ENCODE measurements around the gene ZAR1L.
"Not testable (repeated sequence)": the region's sequence is repeated elsewhere in the genome, so short reads cannot be mapped to it uniquely, and the experiment has no call there.

Gene ZAR1L, protein sequence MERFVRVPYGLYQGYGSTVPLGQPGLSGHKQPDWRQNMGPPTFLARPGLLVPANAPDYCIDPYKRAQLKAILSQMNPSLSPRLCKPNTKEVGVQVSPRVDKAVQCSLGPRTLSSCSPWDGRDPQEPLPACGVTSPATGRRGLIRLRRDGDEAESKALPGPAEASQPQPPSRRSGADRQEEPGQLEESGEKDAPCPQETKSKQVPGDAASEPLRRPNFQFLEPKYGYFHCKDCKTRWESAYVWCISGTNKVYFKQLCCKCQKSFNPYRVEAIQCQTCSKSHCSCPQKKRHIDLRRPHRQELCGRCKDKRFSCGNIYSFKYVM

DNA sequence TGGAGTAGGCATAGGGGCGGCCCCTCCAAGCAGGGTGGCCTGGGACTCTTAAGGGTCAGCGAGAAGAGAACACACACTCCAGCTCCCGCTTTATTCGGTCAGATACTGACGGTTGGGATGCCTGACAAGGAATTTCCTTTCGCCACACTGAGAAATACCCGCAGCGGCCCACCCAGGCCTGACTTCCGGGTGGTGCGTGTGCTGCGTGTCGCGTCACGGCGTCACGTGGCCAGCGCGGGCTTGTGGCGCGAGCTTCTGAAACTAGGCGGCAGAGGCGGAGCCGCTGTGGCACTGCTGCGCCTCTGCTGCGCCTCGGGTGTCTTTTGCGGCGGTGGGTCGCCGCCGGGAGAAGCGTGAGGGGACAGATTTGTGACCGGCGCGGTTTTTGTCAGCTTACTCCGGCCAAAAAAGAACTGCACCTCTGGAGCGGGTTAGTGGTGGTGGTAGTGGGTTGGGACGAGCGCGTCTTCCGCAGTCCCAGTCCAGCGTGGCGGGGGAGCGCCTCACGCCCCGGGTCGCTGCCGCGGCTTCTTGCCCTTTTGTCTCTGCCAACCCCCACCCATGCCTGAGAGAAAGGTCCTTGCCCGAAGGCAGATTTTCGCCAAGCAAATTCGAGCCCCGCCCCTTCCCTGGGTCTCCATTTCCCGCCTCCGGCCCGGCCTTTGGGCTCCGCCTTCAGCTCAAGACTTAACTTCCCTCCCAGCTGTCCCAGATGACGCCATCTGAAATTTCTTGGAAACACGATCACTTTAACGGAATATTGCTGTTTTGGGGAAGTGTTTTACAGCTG lies at the start of gene ZAR1L, which contains the start of gene BRCA2:
ZAR1L (minus strand) TSS at position 126 of the 790 bp plus-strand sequence. CDS start 3,438 bp downstream, outside the sequence.
BRCA2 (plus strand) TSS at position 271 of the 790 bp plus-strand sequence. CDS start 953 bp downstream, outside the sequence.
- DNase-seq, result no peak

DNA sequence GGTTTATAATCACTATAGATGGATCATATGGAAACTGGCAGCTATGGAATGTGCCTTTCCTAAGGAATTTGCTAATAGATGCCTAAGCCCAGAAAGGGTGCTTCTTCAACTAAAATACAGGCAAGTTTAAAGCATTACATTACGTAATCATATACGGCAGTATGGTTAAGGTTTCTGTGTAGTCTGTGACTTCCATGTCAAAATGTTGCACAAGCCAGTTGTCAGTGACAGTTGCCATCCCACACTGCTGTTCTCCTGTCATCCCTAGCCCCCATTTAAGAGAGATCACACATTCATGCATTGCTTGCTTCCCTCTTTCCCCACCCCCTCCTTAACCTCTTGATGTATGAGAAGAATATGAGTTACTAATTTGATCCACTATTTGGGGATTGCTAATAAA lies 47.4 kb upstream of the ZAR1L start:
- no peak for DNase-seq

DNA sequence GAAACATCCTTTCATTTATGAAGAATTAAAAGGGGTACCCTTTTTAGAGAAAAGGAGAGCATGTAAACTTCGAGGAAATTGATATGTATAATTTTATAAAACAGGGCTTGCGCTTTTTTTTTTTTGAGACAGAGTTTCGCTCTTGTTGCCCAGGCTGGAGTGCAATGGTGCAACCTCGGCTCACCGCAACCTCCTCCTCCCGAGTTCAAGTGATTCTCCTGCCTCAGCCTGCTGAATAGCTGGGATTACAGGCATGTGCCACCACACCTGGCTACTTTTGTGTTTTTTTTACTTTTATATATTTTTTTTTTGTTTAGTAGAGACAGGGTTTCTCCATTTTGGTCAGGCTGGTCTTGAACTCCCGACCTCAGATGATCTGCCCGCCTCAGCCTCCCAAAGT lies 40.8 kb upstream of the ZAR1L start:
- DNase-seq, result not testable (repeated sequence)

DNA sequence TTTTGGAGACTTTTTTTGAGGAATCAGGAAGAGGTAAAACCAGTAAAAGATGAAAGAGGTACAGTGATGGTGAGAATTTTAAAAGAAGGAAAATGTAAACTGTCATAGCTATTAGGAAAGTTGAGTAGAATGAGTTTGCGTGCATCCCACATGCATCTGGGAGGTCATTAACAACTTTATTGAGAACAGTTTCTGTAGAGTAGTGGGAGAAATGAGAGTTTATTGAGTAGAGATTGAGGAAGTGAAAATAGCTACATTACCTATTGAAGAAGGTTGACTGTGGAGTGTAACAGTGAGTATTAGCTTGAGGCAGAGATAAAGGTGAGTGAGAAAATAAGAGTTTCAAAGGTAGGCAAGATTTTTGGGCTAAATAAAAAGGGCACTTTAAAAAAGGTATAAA lies 38.9 kb upstream of the ZAR1L start:
- no peak for DNase-seq

DNA sequence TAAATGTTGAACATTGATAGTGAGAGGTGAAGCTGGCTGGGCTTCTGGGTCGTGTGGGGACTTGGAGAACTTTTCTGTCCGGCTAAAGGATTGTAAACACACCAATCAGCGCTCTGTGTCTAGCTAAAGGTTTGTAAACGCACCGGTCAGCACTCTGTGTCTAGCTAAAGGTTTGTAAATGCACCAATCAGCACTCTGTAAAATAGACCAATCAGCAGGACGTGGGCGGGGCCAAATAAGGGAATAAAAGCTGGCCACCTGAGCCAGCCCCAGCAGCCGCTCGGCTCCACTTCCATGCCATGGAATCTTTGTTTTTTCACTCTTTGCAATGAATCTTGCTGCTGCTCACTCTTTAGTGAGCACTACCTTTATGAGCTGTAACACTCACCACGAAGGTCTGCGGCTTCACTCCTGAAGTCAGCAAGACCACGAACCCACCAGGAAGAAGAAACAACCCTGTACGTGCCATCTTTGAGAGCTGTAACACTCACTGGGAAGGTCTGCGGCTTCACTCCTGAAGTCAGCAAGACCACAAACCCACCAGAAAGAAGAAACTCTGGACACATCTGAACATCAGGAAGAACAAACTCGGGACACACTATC lies 35.8 kb upstream of the ZAR1L start:
- not testable (repeated sequence) for DNase-seq

DNA sequence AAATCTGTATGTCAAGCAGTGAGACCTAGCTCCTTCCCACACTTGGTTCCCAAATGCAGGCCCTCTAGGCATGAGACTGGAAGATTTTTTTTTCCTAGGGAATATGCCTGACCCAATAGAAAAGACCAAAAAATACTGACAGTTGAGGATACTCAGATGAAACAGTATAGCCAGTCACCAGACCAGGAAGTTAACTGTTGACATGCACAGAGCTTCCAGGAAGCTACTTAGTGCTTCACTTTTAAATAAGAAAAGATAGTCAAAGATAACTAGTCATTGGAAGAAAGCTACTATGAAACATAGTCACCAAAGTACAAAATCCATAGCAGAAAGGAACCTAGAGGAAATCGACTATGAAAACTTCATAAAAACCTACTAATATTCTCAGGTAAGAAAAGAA lies 32.5 kb upstream of the ZAR1L start:
- DNase-seq, result no peak

DNA sequence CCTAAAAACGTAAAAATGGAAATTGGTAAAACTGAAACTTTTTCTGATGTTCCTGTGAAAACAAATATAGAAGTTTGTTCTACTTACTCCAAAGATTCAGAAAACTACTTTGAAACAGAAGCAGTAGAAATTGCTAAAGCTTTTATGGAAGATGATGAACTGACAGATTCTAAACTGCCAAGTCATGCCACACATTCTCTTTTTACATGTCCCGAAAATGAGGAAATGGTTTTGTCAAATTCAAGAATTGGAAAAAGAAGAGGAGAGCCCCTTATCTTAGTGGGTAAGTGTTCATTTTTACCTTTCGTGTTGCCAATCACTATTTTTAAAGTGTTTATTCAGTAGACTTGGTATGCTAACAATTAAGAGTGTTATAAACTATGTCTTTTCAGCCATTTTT lies 25.8 kb upstream of the ZAR1L start:
- no peak for DNase-seq

DNA sequence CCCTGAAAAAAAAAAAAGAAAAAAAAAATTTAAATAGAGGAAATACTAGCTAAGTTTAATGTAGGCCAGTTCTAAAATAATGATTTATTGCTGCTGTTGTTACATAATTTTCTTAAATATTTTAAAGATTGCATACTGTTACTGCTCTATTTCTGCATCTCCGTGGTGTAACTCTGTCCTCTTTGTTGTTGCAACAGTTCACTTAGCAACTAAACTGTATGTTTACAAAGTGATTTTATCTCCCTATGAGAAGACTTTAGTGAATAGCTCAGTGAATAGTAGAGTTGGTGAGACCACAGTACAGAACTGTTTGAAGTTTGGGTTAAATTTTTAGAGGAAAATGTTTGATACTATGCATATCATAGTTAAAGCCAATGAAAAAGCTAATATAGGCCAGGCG lies 19.5 kb upstream of the ZAR1L start:
- DNase-seq, result no peak

DNA sequence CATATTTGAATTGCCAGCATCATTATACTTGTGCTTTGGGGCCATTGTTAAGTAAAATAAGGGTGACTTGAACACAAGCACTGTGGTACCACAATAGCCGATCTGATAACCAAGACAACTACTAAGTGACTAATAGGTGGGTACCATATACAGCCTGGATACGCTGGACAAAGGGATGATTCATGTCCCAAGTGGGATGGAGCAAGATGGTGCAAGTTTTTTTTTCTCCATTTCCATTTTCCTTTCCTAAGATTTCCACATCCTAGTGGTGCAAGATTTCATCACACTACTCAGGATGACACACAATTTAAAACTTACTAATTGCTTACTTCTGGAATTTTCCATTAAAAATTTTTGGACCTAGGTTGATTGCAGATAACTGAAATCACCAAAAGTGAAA lies 15.3 kb upstream of the ZAR1L start:
- DNase-seq, result no peak

DNA sequence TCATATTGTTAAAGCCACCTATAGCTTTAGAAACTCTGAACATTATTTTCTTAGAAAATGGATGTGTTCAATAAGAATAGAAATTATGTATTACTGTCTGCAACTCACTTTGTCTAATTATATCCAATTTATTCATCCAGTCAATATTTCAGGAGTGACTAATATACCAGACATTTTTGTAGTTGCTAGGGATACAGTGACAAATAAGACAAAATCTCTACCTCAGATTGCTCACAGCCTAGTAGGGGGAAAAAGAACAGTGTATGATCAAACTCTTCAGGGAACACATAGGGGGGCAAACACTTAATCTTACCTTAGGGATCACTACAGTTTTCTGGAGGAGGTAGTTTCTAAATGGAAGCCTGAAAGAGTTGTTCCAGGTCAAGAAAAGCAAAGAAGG lies 8.7 kb upstream of the ZAR1L start:
- no peak for DNase-seq

DNA sequence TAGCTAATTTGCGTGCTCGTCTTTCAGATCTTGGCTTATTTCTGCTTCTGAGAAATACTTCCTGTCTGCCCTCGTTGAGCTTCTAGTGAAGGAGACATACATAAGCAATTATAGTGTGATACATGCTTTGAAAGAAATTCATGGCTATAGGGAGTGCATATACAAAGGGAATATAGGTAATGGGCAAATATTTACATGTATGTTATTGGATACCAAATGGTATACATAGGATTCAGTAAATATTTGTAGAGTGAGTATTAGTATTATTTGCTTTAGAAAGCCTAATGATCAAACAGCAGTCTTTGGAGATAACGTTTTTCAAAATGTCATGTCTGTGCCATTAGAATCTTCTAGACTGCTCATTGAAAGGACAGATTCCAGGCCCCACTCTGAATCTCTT lies 5.4 kb upstream of the ZAR1L start:
- DNase-seq, result no peak

DNA sequence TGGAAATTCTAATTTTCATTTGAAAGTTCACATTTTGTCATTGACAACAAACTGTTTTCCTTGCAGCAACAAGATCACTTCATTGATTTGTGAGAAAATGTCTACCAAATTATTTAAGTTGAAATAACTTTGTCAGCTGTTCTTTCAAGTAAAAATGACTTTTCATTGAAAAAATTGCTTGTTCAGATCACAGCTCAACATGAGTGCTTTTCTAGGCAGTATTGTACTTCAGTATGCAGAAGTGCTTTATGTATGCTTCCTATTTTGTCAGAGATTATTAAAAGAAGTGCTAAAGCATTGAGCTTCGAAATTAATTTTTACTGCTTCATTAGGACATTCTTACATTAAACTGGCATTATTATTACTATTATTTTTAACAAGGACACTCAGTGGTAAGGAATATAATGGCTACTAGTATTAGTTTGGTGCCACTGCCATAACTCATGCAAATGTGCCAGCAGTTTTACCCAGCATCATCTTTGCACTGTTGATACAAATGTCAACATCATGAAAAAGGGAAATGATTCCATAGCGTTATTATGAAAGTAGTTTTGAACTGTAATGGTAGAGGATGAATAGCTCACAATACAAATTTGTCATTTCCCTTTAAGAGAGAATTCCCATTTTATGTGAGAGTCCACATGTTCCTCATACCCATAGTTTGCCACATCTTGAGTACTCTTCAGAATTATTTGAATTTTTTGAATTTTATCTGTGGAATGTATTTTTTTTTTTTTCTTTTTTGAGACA lies 2.7 kb upstream of the ZAR1L start:
- no peak for DNase-seq

DNA sequence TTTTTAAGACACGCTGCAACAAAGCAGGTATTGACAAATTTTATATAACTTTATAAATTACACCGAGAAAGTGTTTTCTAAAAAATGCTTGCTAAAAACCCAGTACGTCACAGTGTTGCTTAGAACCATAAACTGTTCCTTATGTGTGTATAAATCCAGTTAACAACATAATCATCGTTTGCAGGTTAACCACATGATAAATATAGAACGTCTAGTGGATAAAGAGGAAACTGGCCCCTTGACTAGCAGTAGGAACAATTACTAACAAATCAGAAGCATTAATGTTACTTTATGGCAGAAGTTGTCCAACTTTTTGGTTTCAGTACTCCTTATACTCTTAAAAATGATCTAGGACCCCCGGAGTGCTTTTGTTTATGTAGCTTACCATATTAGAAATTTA lies 1.3 kb upstream of the ZAR1L start:
- no peak for DNase-seq

DNA sequence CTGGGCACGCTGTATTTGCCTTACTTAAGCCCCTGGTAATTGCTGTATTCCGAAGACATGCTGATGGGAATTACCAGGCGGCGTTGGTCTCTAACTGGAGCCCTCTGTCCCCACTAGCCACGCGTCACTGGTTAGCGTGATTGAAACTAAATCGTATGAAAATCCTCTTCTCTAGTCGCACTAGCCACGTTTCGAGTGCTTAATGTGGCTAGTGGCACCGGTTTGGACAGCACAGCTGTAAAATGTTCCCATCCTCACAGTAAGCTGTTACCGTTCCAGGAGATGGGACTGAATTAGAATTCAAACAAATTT lies 821 bp upstream of the ZAR1L start:
- DNase-seq, result no peak

DNA sequence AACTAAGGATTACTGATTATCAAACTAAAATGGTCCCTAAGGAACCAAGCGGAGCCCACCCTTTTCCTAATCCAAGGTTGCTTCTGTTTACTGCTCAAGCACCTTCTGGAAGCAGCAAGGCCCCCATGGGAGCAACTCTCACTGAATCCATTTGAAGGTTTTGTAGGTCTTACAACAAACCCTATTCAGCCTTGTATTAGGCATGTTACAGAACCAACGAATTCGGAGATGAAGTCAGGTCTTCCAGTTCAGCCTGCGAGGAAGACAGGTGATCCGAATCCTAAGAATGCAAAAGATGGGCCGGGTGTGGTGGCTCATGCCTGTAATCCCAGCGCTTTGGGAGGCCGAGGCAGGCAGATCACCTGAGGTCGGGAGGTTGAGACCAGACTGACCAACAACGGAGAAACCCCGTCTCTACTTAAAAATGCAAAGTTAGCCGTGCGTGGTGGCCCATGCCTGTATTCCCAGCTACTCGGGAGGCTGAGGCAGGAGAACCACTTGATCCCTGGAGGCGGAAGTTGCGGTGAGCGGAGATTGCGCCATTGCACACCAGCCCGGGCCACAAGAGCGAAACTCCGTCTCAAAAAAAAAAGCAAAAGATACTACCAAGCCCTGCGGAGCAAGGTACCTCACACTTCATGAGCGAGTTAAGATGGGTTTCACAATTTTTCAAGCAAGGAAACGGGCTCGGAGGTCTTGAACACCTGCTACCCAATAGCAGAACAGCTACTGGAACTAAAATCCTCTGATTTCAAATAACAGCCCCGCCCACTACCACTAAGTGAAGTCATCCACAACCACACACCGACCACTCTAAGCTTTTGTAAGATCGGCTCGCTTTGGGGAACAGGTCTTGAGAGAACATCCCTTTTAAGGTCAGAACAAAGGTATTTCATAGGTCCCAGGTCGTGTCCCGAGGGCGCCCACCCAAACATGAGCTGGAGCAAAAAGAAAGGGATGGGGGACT lies 609 bp downstream of the ZAR1L start:
- DNase-seq, result no peak

DNA sequence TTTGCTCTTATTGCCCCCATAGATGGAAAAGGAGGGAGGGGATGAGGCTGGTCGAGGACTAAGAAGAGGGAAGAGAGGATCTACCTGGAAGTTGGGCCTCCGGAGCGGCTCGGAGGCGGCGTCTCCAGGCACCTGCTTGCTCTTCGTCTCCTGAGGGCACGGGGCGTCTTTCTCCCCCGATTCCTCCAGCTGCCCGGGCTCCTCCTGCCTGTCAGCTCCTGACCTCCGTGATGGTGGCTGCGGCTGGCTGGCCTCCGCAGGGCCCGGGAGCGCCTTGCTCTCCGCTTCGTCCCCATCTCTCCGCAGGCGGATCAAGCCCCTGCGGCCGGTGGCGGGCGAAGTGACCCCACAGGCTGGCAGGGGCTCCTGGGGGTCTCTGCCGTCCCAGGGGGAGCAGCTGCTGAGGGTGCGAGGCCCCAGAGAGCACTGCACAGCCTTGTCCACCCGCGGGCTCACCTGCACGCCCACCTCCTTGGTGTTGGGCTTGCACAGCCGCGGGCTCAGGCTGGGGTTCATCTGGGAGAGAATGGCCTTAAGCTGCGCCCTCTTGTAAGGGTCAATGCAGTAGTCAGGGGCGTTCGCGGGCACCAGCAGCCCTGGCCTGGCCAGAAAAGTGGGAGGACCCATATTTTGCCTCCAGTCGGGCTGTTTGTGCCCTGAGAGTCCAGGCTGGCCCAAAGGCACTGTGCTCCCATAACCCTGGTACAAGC lies 3.8 kb downstream of the ZAR1L start:
- no peak for DNase-seq

DNA sequence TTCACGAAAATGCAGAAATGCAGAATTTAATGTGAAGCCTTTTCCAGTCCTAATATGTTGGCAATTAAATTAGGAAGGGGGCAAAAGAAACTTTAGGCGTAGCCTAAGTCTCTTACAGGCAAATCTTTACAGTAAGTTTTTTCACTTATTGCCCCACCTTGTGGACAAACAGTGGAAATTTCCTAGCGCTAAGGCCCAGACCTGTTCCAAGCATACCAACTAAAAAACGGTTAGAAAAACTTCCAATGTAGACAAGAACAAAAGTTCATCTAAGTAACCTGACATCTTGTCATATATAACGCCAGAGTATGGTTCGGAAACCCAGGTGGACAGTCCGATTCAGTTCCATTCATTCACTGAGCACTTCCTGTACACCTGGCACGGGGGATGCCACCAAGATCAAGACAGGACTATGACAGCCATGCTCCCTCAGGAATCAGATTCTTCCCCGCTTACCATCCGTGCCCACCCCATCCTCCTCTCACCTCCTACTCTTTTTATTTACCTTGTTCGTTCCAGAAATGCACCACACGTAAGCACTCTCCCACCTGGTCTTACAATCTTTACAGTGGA lies 4.9 kb downstream of the ZAR1L start:
- DNase-seq, result no peak

DNA sequence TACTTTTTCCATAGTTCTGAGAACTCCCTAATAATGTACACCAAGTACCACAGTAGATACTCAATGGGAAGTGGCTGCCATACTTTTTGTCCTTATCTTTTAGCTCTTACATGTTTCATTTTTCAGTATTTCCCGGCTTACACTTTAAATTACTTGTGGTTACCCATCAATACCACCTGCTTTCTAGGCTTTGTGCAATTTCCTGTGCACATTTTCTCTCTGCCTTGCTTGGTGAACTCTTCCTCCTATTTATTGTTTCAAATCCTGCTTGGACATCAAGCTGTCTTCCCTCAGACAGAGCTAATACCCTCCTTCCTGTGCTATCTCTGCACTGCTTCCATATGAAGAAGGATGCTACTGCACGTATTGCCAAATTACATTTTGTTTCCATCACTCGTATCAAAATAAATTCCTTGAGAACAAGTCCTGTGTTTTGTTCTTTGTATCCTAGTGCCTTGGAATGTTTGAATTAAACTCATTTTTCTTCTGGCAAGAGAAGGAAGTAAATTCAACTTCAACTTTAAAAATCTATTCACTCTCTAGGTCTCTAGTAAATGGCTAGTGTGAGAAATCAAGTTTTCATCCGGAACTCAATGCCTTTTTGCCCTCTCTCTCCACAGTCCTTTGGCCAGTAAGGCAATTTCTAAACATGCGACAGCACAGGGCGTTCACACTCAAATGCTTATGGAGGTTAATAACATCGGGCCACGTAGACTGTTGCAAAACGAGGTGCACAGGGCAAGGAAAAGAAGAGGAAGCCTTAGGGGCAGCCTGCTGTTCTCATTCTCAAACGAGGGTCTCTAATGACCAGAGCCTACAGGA lies 5.6 kb downstream of the ZAR1L start:
- no peak for DNase-seq

DNA sequence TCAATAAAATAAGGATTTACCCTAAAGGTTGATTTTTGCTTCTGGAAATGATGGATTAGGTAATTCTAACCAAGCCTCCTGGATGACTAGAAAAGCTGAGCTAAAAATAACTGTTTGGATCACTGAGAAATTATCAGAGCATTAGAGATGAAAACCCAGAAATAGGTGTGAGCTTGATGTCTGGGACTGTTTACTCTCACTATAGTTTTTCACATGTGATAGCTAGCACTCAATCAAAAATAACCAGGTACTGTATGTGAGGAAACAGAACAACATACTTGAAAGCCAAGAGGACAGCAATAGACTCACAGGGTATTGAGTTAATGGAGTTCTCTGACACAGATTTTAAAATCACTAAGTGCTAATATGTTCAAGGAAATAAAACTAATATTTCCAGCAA lies 9.5 kb downstream of the ZAR1L start:
- no peak for DNase-seq

DNA sequence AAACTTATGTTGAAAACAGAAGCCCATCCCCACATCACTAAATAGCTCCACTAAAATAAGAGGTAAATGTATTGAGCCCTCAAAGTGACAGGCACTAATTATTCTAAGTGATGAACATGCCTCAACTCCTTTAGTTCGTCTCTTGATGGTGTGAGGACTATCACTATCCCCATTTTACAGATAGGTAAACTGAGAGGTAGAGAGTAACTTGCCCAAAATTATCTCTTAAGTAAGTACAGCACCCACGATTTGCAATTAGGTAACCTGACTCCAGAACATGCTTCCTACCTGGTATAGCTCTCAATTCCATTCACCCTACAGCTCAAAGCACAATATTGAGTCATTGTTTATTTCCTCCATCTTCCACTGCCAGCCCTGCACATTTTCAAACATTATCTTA lies 12.7 kb downstream of the ZAR1L start:
- no peak for DNase-seq
